ENCODE data around the gene TMEM63A. TPM values are rescaled to one million over a fixed set of nuclear protein-coding genes. Genes with fewer than 3 reads are reported as not detected.

The TMEM63A gene
- total RNA-seq, 3 donors from 2014 or later (not counting 1 experiment from before 2014, with no cell fraction given): 101 to 166 (median 113) TPM

DNA sequence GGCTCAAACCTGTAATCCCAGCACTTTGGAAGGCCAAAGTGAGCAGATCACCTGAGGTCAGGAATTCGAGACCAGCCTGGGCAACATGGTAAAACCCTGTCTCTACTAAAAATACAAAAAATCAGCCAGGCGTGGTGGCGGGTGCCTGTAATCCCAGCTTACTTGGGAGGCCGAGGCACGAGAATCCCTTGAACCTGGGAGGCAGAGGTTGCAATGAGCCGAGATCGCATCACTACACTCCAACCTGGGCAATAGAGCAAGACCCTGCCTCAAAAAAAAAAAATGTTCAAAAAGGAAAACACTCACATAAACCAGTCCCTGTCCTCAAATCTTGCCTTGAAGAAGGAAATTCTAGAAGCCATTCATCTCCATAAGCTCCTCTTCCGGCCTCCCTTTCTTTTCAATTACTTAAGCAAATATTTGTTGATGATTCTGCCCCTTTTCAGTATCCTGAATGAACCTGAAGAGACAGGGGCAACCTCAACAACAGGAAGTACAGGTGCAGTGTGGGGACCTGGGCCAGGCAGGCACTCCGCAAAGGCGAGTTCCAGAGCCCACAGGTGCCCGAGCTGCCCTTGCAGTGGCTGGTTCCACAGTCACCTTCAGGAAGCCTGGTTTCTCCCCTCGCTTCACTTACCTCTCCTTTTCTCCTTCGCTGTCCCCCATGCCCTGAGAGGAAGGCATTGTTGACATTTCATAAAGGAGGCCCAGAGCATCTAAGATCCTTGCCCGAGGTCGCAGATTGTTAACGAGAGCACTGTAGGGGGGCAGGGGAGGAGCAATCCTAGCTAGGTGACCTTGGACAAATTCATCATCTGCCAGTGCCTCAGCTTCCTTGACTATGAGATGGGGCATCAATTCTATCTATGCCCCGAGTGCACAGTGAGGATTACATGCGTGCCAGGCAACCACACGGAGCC, 15.7 kb upstream of the TMEM63A start:
- WGBS (ENCODE audit: insufficient coverage): 74% methylated on average over 19 of the region's 19 CpGs
- intact Hi-C loops (cut with micrococcal nuclease): loop anchor here (1.0 to 5.0 kb wide), 3 partner anchors 16 to 121 kb away; partner anchors contain the start of genes SDE2, SRP9 and TMEM63A
- H3K4me3 ChIP-seq (ENCODE audit: low read length): no peak overlapping the region

DNA sequence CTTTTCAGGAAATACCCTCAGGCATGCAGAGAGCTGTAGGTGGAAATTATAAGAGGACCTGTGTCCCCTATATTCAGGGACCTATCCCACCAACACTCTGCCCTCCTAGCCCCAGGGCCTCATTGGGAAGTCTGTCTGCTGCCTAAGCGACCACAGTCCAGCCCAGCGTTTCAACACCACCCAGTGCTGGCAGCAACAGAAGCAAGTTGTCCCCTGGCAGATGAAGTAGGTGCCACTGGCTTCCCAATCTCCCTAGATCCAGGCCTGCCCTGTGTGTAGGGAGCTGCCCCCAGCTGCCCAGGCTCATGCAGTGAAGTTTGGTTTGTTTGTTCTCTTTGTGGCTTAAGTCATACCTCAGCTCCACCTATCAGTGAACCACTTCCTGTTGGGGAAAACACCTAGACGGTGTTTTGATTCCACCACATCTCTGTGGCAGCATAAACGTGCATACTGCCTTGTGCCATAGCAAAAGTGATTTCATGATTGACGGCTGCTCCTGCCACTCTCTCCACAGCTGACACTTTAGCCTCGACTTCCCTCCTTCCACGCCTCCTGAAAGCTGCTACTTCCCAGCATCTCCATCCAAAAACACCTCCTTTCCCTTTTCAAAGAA, 14.9 kb upstream of the TMEM63A start:
- intact Hi-C loops (cut with micrococcal nuclease): loop anchor here (1.0 to 5.0 kb wide), 3 partner anchors 15 to 120 kb away; partner anchors contain the start of genes SDE2, SRP9 and TMEM63A
- H3K27ac ChIP-seq (ENCODE audit: low read length): peak overlapping the region; percentile 81
- H3K27me3 ChIP-seq (ENCODE audit: control insufficient read depth, insufficient read depth, low read length): no peaks in the 10 kb centered on the region
- H3K4me1 ChIP-seq (ENCODE audit: control insufficient read depth, insufficient read depth, low read length): peaks cover 34% of the 10 kb centered on the region
- WGBS (ENCODE audit: insufficient coverage): 5% methylated on average over 7 of the region's 7 CpGs
- Mint-ChIP-seq H3K4me3 (peak overlapping the region; percentile 75), H3K27ac (peak overlapping the region; percentile 84 to 87), H3K27me3 (ENCODE audit: low read depth in 2 of 2) (peaks cover 0 to 6% of the 10 kb centered on the region in 2 donors), H3K36me3 (no peaks in the 10 kb centered on the region), H3K9me3 (no peaks in the 10 kb centered on the region), H3K4me1 (peaks cover 22 to 25% of the 10 kb centered on the region in 2 donors)
- no peaks in the 10 kb centered on the region for H3K9me3 ChIP-seq (ENCODE audit: control insufficient read depth, insufficient read depth, low read length)
- TF ChIP-seq, protein P1, sequence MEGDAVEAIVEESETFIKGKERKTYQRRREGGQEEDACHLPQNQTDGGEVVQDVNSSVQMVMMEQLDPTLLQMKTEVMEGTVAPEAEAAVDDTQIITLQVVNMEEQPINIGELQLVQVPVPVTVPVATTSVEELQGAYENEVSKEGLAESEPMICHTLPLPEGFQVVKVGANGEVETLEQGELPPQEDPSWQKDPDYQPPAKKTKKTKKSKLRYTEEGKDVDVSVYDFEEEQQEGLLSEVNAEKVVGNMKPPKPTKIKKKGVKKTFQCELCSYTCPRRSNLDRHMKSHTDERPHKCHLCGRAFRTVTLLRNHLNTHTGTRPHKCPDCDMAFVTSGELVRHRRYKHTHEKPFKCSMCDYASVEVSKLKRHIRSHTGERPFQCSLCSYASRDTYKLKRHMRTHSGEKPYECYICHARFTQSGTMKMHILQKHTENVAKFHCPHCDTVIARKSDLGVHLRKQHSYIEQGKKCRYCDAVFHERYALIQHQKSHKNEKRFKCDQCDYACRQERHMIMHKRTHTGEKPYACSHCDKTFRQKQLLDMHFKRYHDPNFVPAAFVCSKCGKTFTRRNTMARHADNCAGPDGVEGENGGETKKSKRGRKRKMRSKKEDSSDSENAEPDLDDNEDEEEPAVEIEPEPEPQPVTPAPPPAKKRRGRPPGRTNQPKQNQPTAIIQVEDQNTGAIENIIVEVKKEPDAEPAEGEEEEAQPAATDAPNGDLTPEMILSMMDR (IDR thresholded peaks at IDR 0.05): no peak
- H3K36me3 ChIP-seq (ENCODE audit: control insufficient read depth, insufficient read depth, low read length): no peaks in the 10 kb centered on the region
- ATAC-seq: peak; percentile 95 to 99 (median 97)
- H3K4me3 ChIP-seq (ENCODE audit: low read length): no peak overlapping the region
- DNase-seq: peak; percentile 48 to 94

More for the DNA sequence above, 15.7 kb upstream of the TMEM63A start:
- H3K4me1 ChIP-seq (ENCODE audit: control insufficient read depth, insufficient read depth, low read length): peaks cover 34% of the 10 kb centered on the region
- no peaks in the 10 kb centered on the region for H3K27me3 ChIP-seq (ENCODE audit: control insufficient read depth, insufficient read depth, low read length)
- Mint-ChIP-seq H3K27me3 (ENCODE audit: low read depth in 2 of 2) (peaks cover 0 to 6% of the 10 kb centered on the region in 2 donors), H3K4me3 (peak overlapping the region; percentile 75), H3K9me3 (no peaks in the 10 kb centered on the region), H3K36me3 (no peaks in the 10 kb centered on the region), H3K27ac (peak overlapping the region; percentile 84 to 87), H3K4me1 (peaks cover 22 to 25% of the 10 kb centered on the region in 2 donors)
- H3K36me3 ChIP-seq (ENCODE audit: control insufficient read depth, insufficient read depth, low read length): no peaks in the 10 kb centered on the region
- H3K9me3 ChIP-seq (ENCODE audit: control insufficient read depth, insufficient read depth, low read length): no peaks in the 10 kb centered on the region
- H3K27ac ChIP-seq (ENCODE audit: low read length): peak overlapping the region; percentile 81
- DNase-seq (peak in 1 of 2 donors; percentile 73), ATAC-seq (no peak)
- TF ChIP-seq, protein P1 (IDR thresholded peaks at IDR 0.05): no peak

DNA sequence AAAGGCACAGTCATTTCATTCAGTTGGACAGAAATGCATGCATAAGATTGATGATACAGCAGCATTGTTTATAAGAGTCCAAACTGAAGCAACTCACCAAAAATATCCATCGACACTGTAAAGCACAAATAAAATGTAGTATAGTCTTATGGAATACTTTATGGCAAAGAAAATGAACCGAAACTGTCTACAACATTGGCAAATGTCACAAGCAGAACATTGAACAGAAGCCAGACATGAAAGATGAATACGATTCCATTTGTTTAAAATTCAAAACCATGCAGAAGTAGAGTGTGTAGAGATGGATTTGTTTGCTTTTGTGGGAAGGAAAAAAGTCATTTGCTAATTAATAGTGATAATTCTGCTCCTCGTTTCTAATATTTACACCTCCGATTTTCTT, 14.3 kb upstream of the TMEM63A start:
- peak in 1 of 2 donors; percentile 34 for DNase-seq
- intact Hi-C loops (cut with micrococcal nuclease): loop anchor here (5.0 kb wide), 2 partner anchors 101 to 119 kb away; partner anchors contain the start of genes SDE2 and SRP9
- Histone ChIP-seq H3K36me3 (ENCODE audit: control insufficient read depth, insufficient read depth, low read length) (no peaks in the 10 kb centered on the region), H3K9me3 (ENCODE audit: control insufficient read depth, insufficient read depth, low read length) (no peaks in the 10 kb centered on the region), H3K4me1 (ENCODE audit: control insufficient read depth, insufficient read depth, low read length) (peaks cover 34% of the 10 kb centered on the region), H3K27me3 (ENCODE audit: control insufficient read depth, insufficient read depth, low read length) (no peaks in the 10 kb centered on the region), H3K27ac (ENCODE audit: low read length) (peak overlapping the region; percentile 81), H3K4me3 (ENCODE audit: low read length) (no peak overlapping the region)
- peaks cover 22 to 25% of the 10 kb centered on the region in 2 donors for H3K4me1 Mint-ChIP-seq
- ATAC-seq: no peak
- peak overlapping the region; percentile 84 to 87 for H3K27ac Mint-ChIP-seq
- TF ChIP-seq, protein P1 (IDR thresholded peaks at IDR 0.05): no peak
- H3K36me3 Mint-ChIP-seq: no peaks in the 10 kb centered on the region
- peaks cover 0 to 6% of the 10 kb centered on the region in 2 donors for H3K27me3 Mint-ChIP-seq (ENCODE audit: low read depth in 2 of 2)
- H3K9me3 Mint-ChIP-seq: no peaks in the 10 kb centered on the region
- 89% methylated on average over 2 of the region's 5 CpGs for WGBS (ENCODE audit: insufficient coverage)
- peak overlapping the region; percentile 75 for H3K4me3 Mint-ChIP-seq

Measured in natural killer cell (primary cell).